ENCODE measurements around the gene CHST8.

The CHST8 gene

GRCh38 chr19:33675501-33676124 lies 53.9 kb downstream of the CHST8 start:
- no peak for DNase-seq

DNA sequence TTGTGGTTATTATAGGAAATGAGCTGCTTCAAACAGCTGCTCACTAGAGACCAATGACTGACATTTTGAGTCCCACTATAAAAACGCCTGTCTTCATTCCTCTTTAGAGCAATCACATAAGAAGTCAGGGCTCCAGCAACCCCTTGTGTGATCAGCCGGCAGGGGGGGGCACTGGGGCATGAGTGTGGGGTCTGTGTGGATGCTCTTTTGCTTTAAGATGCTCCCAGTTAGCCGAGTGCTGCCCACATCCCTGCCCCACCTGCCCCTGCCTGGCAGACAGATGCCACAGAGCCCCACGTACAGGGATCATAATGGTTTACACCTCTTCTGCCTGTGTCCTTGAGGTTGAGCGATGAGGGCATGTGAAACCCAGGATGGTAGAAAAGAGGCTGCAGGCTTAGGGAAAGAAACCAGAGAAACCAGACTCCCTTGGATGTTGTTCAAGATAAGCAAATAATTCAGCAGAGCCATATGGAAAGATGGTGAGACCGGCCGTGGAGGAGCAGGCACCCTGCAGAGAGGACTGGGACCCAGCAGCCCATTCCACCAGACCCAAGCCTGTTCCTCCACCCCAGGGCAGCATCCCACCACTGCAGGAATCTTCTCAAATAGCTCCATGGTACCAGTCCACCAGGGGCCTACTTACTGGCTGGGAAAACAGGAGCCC lies 55.4 kb downstream of the CHST8 start:
- no peak for DNase-seq

- no peak for DNase-seq
These were observed 56.1 kb downstream of the CHST8 start for GRCh38 chr19:33677745-33678426.

GRCh38 chr19:33678796-33679585 lies 57.2 kb downstream of the CHST8 start:
- DNase-seq, result no peak

- DNase-seq, result no peak
These were observed 57.9 kb downstream of the CHST8 start for GRCh38 chr19:33679696-33680095.

DNA sequence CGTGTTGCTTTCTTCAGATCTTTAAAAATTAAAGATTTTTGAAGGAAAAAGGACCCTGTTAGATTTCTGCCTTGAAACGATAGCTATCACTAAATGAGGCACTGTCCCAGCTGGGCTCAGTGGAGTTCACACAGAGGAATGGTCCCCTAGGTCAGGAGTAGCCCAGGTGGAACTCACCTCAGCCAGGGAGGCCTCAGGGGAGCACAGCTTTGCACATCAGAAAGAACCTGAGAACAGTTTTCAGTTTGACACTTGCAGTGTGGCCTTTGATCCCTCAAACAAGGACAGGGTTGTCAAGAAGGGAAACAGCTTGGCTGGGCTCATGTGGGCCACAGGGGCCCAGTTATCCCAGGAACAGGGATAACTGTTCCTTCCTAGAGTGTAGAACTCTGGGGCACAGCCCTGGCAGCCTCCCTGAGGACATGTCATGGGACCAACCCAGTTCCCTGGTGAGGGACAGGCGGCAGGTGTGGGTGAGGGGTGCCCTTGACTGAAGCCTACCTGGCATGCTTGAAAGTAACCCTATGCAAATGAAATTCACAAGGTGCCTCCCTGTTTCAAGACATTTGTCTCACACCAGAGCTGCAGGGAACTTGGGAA lies 59.4 kb downstream of the CHST8 start:
- DNase-seq, result no peak

DNA sequence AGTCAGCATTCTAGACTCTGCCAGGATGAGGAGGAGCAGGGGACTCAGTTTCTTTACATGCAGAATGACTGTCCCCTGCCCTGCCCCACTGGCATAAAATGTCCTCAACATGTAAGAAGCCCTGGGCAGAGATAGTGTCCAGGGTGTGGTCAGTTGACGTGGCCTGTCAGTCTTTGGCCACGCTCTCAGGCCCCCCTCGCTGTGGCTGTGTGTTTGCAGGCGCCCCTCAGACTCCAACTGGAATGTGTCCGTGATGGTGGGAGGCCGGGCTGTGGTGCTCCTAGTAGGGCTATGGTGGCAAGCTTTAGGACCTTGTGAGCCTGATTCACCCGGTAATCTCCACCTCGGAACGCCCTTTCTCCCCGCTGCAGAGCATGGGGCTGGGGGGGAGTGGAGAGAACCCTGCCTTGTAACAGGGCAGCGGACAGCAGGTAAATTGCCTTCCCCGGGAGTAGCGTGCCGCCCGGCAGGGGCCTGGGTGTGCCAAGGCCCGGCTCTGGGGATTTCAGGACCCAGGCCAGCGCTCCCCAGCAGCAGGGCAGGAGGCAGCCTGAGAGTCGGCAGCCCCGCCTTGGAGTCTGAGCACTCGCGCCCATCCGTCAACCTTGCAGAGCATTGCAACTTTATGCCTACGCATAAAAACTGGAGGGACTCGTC lies 62.3 kb downstream of the CHST8 start:
- no peak for DNase-seq

DNA sequence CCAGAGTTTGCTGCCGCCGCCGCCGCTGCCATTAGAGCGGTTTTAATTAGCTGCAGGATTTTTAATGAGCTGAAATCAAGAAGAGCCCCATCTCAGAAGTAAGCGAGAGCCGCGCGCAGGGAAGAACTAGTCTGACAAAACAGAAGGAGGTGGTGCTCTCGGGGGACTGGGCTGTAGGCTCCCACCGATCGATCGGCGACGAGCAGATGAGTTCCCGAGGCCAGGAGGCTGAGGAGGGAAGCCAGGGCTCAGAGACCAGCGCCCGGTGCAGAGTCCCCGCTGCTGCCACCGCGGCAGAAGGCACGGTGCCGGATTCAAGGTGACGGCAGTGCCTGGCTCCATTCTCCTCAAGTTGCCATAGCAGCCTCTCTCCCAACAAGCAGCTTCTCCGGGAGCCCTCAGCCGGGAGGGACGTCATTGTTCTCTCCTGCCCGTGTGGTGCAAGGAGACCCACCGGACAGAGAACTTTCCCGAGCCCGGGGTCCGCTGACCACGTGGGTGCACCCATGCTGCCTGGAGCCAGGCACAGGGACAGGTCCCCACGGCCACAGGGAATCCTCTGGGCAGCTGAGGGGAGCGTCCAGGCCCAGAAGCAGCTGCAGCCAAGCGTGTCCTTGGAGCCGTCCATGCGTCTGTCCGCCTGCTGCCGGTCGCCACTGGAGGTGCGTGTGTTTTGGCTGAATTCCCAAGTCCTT lies 62.9 kb downstream of the CHST8 start:
- peak; percentile 59 for DNase-seq

DNA sequence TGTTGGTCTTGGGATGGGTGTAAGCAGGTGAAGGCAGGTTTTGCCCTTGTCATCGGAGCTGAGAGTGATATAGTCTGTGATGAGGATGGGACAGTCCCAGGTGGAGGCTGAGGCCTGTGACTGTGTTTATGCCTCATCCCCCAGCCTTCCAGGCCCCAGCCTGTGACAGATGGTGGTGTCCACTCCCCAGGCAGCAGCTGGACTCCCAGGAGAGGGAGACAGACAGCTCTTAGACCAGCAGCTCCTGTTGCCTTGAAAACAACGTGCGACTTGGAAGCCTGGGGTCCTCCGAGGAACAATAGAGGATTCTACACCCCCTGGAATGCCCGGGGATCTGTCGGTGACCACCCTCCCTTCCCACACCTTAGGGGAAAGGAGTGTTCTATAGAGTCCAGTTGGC lies 63.8 kb downstream of the CHST8 start:
- no peak for DNase-seq

GRCh38 chr19:33686262-33686661 lies 64.5 kb downstream of the CHST8 start:
- no peak for DNase-seq

DNA sequence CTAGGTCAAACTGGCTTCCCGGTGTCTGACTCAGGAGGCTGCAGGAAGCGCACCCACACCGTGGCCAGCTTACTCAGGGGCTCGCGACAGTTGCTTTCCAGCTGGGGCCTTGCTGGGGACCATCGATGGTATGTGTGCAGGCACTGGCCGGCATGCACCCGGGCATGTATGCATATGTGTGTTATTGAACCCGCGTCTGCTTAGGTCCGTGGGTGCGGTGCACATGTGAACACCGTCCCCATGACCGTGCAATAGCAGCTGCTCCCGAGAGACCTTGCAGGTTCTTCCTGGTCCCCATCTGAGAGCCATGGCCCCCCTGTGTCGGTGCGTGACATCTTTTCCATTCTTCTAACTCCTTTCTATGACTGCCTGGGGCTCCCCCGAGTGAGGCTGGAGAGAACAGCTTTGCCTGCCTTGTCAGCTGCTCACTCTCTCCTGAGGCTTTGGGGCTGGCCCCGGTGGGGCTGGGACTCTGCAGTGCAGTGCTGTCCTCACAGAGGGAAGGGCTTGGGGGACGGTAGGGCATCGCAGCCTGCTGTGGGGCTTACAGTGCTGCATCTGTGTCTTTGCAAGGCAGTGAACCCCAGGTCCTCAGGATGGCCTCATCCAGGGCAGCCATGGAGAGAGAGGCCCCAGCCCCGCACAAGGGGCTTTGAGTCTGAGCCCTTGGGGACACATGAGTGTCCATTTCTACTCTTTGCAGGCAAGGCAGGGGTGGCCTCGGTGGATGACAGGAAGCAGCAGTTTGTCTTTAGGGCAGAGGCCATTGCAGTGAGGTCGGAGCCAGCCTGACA lies 65.1 kb downstream of the CHST8 start:
- no peak for DNase-seq

GRCh38 chr19:33687481-33688170 lies 65.9 kb downstream of the CHST8 start:
- no peak for DNase-seq

DNA sequence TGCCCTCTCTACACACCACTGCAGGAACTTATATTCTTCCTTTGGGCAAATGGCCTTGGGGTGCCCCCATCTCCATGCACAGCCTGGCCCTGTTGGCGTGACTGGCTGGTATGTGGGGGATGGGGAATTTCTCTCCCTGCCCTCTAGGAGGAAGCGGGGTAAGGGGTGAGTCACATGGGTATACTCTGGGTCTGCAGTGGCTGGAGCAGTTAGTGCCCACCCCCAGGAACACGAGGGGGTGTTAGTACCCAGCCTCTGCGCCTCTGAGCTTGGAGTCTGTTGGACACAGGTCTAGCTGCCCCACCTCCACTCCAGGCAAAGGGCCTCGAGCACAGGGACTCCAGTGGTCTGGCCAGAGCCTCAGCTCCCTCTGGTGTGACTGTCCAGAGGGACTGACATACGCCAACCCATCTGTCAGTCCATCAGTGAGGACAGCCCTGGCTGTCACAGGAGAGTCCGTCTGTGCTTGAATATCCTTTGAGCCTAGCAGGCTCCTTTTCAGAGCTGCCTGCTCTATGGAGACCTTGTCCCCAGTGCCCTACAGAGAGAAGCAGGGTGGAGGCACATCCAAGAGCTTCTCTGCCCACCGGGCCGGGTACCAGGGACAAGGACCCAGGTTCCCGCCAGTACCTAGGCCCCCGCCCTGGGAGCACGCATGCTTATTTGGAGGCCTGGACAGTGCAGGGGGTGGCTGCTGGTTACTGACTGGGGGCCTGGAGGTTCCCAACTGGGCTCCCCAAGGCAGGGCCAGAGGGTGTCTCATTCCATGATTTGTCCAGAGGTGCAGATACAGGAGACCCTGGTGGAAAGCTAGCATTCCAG lies 66.6 kb downstream of the CHST8 start:
- DNase-seq, result no peak

- DNase-seq, result no peak
These were observed 67.5 kb downstream of the CHST8 start for GRCh38 chr19:33689138-33689746.

GRCh38 chr19:33689868-33690267 lies 68.1 kb downstream of the CHST8 start:
- DNase-seq, result no peak

DNA sequence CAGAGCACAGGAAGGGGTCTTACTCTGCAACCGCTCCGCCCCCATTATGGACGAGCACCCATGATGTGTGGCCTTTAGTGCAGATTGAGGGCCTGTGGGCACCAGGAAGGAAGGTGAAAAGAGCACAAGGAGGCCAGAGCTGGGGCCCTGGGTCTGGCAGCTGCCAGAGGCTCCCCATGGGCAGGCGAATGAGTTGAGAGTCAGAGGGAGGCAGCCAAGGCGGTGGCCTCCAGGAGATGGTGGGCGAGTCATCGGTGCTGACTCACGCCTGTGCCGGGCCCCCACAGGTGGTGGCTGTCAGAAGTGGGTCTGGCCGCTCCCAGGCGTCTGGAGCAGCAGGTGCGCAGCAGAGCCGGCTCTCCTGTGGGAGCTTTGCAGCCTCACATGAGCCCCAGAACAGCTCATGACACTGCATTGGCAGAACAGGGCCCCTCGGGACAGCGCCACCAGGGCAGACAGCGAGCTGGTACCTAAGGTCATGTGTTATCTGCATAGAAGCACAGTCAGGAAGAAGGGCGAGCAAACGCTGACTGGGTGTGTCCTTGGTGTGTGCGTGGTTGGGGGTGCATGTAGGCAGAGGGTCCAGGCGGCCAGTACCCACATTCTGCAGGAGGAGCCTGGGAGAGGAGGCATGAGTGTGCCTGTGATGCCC lies 68.8 kb downstream of the CHST8 start:
- no peak for DNase-seq

DNA sequence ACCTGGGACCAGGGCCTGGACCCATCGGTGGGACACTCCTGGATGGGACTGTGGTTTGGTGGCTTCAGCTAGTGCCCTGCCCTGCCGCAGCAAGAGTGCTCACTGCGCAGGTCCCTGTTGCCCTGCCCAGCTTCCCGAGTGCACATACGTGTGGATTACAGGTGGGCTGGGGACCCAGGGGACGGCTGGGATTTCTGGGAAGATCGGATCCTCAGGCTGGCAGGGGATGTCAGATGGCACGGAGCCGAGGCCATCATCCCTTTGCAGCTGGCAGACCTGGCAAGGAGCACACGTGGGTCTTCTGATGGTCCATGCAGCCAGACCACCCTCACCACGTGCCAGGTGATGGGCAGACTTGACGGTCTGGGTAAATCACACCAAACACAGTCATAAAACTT lies 69.3 kb downstream of the CHST8 start:
- DNase-seq, result no peak

- DNase-seq, result no peak
These were observed 70.0 kb downstream of the CHST8 start for GRCh38 chr19:33691736-33692135.

GRCh38 chr19:33693678-33694077 lies 71.9 kb downstream of the CHST8 start:
- DNase-seq, result no peak

Data from NCI-H748 treated with DMSO at 0.1 percent for 48 hours (cell line).